ENCODE results near the gene BCL6.

GRCh38 chr3:187677604-187678003, 67.7 kb downstream of the BCL6 start:
- TF ChIP-seq ARNT (IDR thresholded peaks at IDR 0.05) = no peak
- TF ChIP-seq BHLHE40 (IDR thresholded peaks at IDR 0.05; ENCODE audit: borderline replicate concordance) = no peak
- no peak for TF ChIP-seq PKNOX1 (IDR thresholded peaks at IDR 0.05)
